H9 (cell line): Measurements from ENCODE around the gene PNPLA1. TPM values are rescaled to one million over a fixed set of nuclear protein-coding genes. Genes with fewer than 3 reads are reported as not detected.

Experiments used
- DNase-seq: peaks from one replicate; pipeline ENCODE4 v3.0.0-alpha.2; 2017
- H2AFZ ChIP-seq: one replicate; pipeline ENCODE4 v1.6.1; 2013; ENCODE audit warnings: mild to moderate bottlenecking, low read length, control low read depth, moderate library complexity
- H2AK5ac ChIP-seq: 2 replicates; pipeline ENCODE4 v1.6.1; 2013; ENCODE audit warnings: low read length, control low read depth, mixed read lengths; ENCODE audit not compliant: insufficient read length
- H2BK120ac ChIP-seq: one replicate; pipeline ENCODE4 v1.6.1; 2013; ENCODE audit warnings: low read depth, mild to moderate bottlenecking, low read length, control low read depth, inconsistent platforms; ENCODE audit not compliant: poor library complexity, severe bottlenecking
- H2BK12ac ChIP-seq: 2 replicates; pipeline ENCODE4 v1.6.1; 2013; ENCODE audit warnings: low read length, control low read depth, mixed read lengths, low read depth; ENCODE audit not compliant: insufficient read length
- H2BK15ac ChIP-seq: 2 replicates; pipeline ENCODE4 v1.6.1; 2013; ENCODE audit warnings: low read depth, low read length, control low read depth
- H2BK20ac ChIP-seq: one replicate; pipeline ENCODE4 v1.6.1; 2013; ENCODE audit warnings: low read depth, mild to moderate bottlenecking, low read length, control low read depth, inconsistent platforms; ENCODE audit not compliant: poor library complexity, severe bottlenecking
- H2BK5ac ChIP-seq: 2 replicates; pipeline ENCODE4 v1.6.1; 2013; ENCODE audit warnings: low read length, control low read depth, mixed read lengths; ENCODE audit not compliant: insufficient read length
- H3K14ac ChIP-seq: 2 replicates; pipeline ENCODE4 v1.6.1; 2013; ENCODE audit warnings: low read length, control low read depth; ENCODE audit not compliant: insufficient read depth
- H3K18ac ChIP-seq: 2 replicates; pipeline ENCODE4 v1.6.1; 2013; ENCODE audit warnings: low read depth, mild to moderate bottlenecking, mixed read lengths, low read length, control low read depth; ENCODE audit not compliant: insufficient read length
- H3K23ac ChIP-seq: 2 replicates; pipeline ENCODE4 v1.6.1; 2013; ENCODE audit warnings: low read length, control low read depth, mixed read lengths, low read depth; ENCODE audit not compliant: insufficient read length
- H3K23me2 ChIP-seq: 2 replicates; pipeline ENCODE4 v1.6.1; 2013; ENCODE audit warnings: low read depth, mild to moderate bottlenecking, mixed read lengths, low read length, control low read depth; ENCODE audit not compliant: insufficient read length, poor library complexity, severe bottlenecking
- H3K27ac ChIP-seq: 2 replicates; pipeline ENCODE4 v1.5.1; 2013; ENCODE audit warnings: low read length, control low read depth, mixed read lengths, low read depth; ENCODE audit not compliant: insufficient read length
- H3K27me3 ChIP-seq: 2 replicates; pipeline ENCODE4 v1.6.1; 2013; ENCODE audit warnings: low read length, control low read depth, inconsistent platforms; ENCODE audit not compliant: insufficient read depth
- H3K4ac ChIP-seq: 2 replicates; pipeline ENCODE4 v1.6.1; 2013; ENCODE audit warnings: low read depth, mild to moderate bottlenecking, control low read depth, inconsistent platforms, low read length, moderate library complexity
- H3K4me1 ChIP-seq: 2 replicates; pipeline ENCODE4 v1.6.1; 2013; ENCODE audit warnings: low read length, control low read depth, inconsistent platforms; ENCODE audit not compliant: insufficient read depth
- H3K4me2 ChIP-seq: 2 replicates; pipeline ENCODE4 v1.6.1; 2013; ENCODE audit warnings: low read length, control low read depth, mixed read lengths; ENCODE audit not compliant: insufficient read length, insufficient read depth
- H3K56ac ChIP-seq: 2 replicates; pipeline ENCODE4 v1.6.1; 2013; ENCODE audit warnings: low read depth, mild to moderate bottlenecking, mixed read lengths, low read length, control low read depth; ENCODE audit not compliant: insufficient read length
- H3K79me1 ChIP-seq: 2 replicates; pipeline ENCODE4 v1.6.1; 2013; ENCODE audit warnings: low read depth, mild to moderate bottlenecking, moderate library complexity, low read length, control low read depth, inconsistent platforms; ENCODE audit not compliant: insufficient read depth, poor library complexity, severe bottlenecking
- H3K79me2 ChIP-seq: 2 replicates; pipeline ENCODE4 v1.6.1; 2013; ENCODE audit warnings: low read length, control low read depth, inconsistent platforms; ENCODE audit not compliant: insufficient read depth
- H3K9ac ChIP-seq: 2 replicates; pipeline ENCODE4 v1.6.1; 2013; ENCODE audit warnings: low read length, control low read depth, mixed read lengths; ENCODE audit not compliant: insufficient read length; ENCODE audit errors: extremely low read depth
- H3K9me3 ChIP-seq: one replicate; pipeline ENCODE4 v1.6.1; 2013; ENCODE audit warnings: low read depth, low read length, inconsistent platforms; ENCODE audit not compliant: control insufficient read depth
- H3T11ph ChIP-seq: one replicate; pipeline ENCODE4 v1.6.1; 2013; ENCODE audit warnings: mild to moderate bottlenecking, low read length, control low read depth, inconsistent platforms
- H4K20me1 ChIP-seq: one replicate; pipeline ENCODE4 v1.6.1; 2013; ENCODE audit not compliant: control insufficient read depth, insufficient read length, insufficient read depth
- H4K5ac ChIP-seq: 2 replicates; pipeline ENCODE4 v1.6.1; 2013; ENCODE audit warnings: low read depth, mild to moderate bottlenecking, mixed read lengths, low read length, control low read depth; ENCODE audit not compliant: insufficient read length
- H4K8ac ChIP-seq: replicated peaks from 2 replicates; pipeline ENCODE4 v1.6.1; 2013; ENCODE audit warnings: low read length, control low read depth, mixed read lengths, low read depth; ENCODE audit not compliant: insufficient read length
- H4K91ac ChIP-seq: 2 replicates; pipeline ENCODE4 v1.6.1; 2013; ENCODE audit warnings: low read depth, mild to moderate bottlenecking, moderate library complexity, mixed read lengths, low read length, control low read depth; ENCODE audit not compliant: insufficient read length
- H3K27ac Mint-ChIP-seq, 3 experiments: 2 replicates in 2 of 3; 3 replicates in 1 of 3; pipeline ENCODE4 v1.8.0; 2020 to 2021; ENCODE audit warnings: mixed read lengths in 3 of 3, mild to moderate bottlenecking in 1 of 3, moderate library complexity in 1 of 3
- H3K27me3 Mint-ChIP-seq: 2 replicates; pipeline ENCODE4 v1.8.0; 2021; ENCODE audit warnings: low read depth, mild to moderate bottlenecking, moderate library complexity, mixed read lengths
- H3K36me3 Mint-ChIP-seq, 3 experiments: 2 replicates in 2 of 3; 3 replicates in 1 of 3; pipeline ENCODE4 v1.8.0; 2020 to 2021; ENCODE audit warnings: low read depth in 3 of 3, mixed read lengths in 3 of 3; ENCODE audit not compliant: insufficient read depth in 1 of 3
- H3K4me1 Mint-ChIP-seq, 2 experiments: 2 replicates each; pipeline ENCODE4 v1.8.0; 2020; ENCODE audit warnings: mixed read lengths in 2 of 2
- H3K4me3 Mint-ChIP-seq, 2 experiments: 2 replicates in 1 of 2; 3 replicates in 1 of 2; pipeline ENCODE4 v1.8.0; 2020 to 2021; ENCODE audit warnings: mild to moderate bottlenecking in 2 of 2, mixed read lengths in 2 of 2, moderate library complexity in 1 of 2
- H3K9me3 Mint-ChIP-seq, 2 experiments: 2 replicates in 1 of 2; 3 replicates in 1 of 2; pipeline ENCODE4 v1.8.0; 2020; ENCODE audit warnings: mild to moderate bottlenecking in 2 of 2, mixed read lengths in 2 of 2, moderate library complexity in 1 of 2
- WGBS: extraction: QIAGEN DNeasy Blood & Tissue Kit; methylation state at CpG from one replicate; pipeline ENCODE4 v1.1.7; 2013; ENCODE audit warnings: missing lambda C conversion rate, low lambda C conversion rate, mixed read lengths; ENCODE audit not compliant: insufficient read length; ENCODE audit errors: extremely low coverage; 5-methylcytosine and 5-hydroxymethylcytosine counted together
- total RNA-seq: library from RNA; stranded (reverse); gene quantifications from 2 replicates; pipeline ENCODE4 v1.2.1, GENCODE V29; 2021
- TF ChIP-seq, protein P1 (sequence below): fragments of 200-600 bp; sonication (generic); conservative IDR thresholded peaks from 3 replicates; pipeline ENCODE4 v1.8.0; 2021; ENCODE audit warnings: antibody characterized with exemption, mild to moderate bottlenecking

The PNPLA1 gene
- total RNA-seq, 1 experiment from 2014 or later, result 0.09 TPM

DNA sequence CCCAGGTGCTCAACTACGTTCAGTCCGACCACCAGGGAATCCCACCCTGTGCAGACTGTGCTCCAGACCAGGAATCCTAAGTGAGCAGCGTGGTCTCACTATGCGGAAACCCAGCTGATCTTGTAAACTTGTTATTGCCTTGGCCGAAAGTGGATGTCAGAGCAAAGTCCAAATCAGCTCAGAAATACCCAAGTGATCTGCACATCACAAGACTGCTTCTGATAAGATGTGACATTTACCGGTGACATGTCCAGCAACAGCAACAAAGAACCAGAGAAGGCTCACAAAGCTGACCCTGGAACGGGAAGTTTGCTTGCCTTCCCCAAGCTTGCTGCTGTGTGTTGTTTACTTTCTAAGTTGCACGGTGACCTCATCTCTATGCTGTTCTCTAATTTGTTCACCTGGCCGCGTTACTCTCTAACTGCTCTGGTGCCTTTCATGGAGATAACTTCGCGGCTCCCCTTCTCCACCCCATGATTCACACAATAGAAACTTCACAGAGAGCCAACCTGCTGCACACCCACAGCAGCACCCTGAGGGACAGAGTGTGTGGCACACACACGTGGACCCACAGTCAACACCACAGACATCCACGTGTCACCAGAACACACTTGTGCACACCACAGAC lies 65.1 kb downstream of the PNPLA1 start:
- Histone ChIP-seq H2BK120ac (no peak overlapping the region), H3K9ac (no peak overlapping the region), H4K5ac (no peak overlapping the region), H3K79me2 (no peaks in the 10 kb centered on the region), H3K23ac (no peak overlapping the region), H3K27ac (no peak overlapping the region), H3K23me2 (no peaks in the 10 kb centered on the region), H3K9me3 (no peaks in the 10 kb centered on the region), H2BK12ac (no peak overlapping the region), H3K79me1 (no peaks in the 10 kb centered on the region), H2BK5ac (no peak overlapping the region), H3T11ph (no peak overlapping the region), H4K91ac (no peak overlapping the region), H2AK5ac (no peak overlapping the region), H2BK15ac (no peak overlapping the region), H4K8ac (no peak overlapping the region), H3K56ac (no peak overlapping the region), H3K4ac (no peak overlapping the region), H2AFZ (no peak overlapping the region), H3K18ac (no peak overlapping the region), H3K14ac (no peak overlapping the region), H2BK20ac (no peak overlapping the region), H4K20me1 (no peaks in the 10 kb centered on the region), H3K4me1 (no peaks in the 10 kb centered on the region), H3K4me2 (no peak overlapping the region), H3K27me3 (no peaks in the 10 kb centered on the region)
- no peak for DNase-seq
- TF ChIP-seq, protein P1, sequence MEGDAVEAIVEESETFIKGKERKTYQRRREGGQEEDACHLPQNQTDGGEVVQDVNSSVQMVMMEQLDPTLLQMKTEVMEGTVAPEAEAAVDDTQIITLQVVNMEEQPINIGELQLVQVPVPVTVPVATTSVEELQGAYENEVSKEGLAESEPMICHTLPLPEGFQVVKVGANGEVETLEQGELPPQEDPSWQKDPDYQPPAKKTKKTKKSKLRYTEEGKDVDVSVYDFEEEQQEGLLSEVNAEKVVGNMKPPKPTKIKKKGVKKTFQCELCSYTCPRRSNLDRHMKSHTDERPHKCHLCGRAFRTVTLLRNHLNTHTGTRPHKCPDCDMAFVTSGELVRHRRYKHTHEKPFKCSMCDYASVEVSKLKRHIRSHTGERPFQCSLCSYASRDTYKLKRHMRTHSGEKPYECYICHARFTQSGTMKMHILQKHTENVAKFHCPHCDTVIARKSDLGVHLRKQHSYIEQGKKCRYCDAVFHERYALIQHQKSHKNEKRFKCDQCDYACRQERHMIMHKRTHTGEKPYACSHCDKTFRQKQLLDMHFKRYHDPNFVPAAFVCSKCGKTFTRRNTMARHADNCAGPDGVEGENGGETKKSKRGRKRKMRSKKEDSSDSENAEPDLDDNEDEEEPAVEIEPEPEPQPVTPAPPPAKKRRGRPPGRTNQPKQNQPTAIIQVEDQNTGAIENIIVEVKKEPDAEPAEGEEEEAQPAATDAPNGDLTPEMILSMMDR, result no peak
- Mint-ChIP-seq H3K9me3 (no peaks in the 10 kb centered on the region), H3K4me1 (peaks cover 7 to 18% of the 10 kb centered on the region in 2 experiments), H3K27me3 (peaks cover 35% of the 10 kb centered on the region), H3K27ac (no peak overlapping the region), H3K36me3 (no peaks in the 10 kb centered on the region), H3K4me3 (no peak overlapping the region)
- whole genome bisulfite sequencing, result no CpG with 5 or more reads among the region's 14 CpGs
